ENCODE data around the gene PPP1R3F.
"Not testable (repeated sequence)": the region's sequence is repeated elsewhere in the genome, so short reads cannot be mapped to it uniquely, and the experiment has no call there.

Gene PPP1R3F

DNA sequence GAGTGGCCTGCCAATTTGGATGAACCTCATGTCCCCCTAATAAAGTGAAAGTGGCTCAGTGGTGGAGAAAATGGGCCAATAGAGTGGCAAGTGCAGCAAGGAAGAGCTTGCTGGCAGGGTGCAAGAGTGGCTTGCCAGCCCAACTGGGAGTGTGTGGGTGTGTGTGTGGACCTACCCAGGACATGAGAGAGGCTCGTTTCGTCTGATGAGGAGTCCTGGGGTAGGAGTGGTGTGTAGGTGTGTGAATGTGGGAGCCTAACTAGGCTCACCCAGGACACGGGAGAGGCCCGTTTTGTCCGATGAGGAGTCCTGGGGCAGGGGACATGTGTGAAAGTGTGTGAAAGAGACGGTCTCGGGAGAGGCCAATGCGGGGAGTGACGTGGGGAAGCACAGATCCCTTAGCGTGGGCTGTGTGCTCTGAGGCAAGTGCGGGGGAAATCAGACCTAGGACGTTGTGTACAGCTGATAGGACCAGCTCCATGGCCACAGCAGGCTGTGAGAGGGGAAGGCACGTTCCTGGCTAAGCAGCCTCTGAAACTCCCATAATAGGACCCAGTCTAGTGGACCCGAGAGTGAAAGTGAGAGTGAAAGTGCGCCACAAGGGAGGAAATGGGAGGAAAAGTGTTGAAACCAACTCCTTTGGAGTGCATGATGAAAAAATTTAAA lies 39.1 kb downstream of the PPP1R3F start:
- TF ChIP-seq, protein P1, sequence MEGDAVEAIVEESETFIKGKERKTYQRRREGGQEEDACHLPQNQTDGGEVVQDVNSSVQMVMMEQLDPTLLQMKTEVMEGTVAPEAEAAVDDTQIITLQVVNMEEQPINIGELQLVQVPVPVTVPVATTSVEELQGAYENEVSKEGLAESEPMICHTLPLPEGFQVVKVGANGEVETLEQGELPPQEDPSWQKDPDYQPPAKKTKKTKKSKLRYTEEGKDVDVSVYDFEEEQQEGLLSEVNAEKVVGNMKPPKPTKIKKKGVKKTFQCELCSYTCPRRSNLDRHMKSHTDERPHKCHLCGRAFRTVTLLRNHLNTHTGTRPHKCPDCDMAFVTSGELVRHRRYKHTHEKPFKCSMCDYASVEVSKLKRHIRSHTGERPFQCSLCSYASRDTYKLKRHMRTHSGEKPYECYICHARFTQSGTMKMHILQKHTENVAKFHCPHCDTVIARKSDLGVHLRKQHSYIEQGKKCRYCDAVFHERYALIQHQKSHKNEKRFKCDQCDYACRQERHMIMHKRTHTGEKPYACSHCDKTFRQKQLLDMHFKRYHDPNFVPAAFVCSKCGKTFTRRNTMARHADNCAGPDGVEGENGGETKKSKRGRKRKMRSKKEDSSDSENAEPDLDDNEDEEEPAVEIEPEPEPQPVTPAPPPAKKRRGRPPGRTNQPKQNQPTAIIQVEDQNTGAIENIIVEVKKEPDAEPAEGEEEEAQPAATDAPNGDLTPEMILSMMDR (IDR thresholded peaks at IDR 0.05; ENCODE audit: low read depth, low read length), result no peak
- peak overlapping the region; percentile 3 to 44 for H3K4me3 ChIP-seq (replicated peaks in 1 of 2; ENCODE audit: low read depth in 2 of 2, low read length in 2 of 2)
- peak; percentile 34 to 48 for DNase-seq (ENCODE audit: low read depth in 2 of 2)

DNA sequence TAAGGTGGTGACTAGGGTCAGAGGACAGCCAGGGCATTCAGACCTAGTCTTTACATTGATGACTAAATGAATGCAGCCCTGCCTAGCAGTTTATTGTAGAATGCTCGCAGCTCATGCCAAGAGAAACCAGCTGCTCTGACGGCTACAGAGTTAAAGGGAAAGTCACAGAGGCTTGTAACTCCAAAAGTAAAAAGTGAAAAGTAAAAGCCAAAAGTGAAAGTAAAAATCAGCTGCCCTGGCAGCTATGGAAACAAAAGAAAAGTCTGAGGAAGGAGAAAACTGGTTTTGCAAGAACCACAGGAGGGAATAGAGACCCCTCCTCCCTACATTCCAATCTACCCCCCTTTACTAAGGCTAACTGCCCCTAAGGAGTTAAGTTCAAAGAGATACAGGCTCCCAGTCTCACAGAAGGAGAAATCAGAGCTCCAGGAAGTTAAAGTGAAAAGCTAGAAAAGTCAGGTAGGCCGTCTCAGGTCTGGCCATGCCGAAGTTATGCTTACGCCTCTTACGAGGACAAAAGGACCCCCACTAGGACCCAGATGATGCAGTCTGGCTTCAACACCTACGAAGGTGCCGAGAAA lies 39.9 kb downstream of the PPP1R3F start:
- DNase-seq (ENCODE audit: low read depth in 2 of 2), result peak; percentile 36 to 41
- TF ChIP-seq, protein P1 (IDR thresholded peaks at IDR 0.05; ENCODE audit: low read depth, low read length), result no peak
- H3K4me3 ChIP-seq (replicated peaks in 1 of 2; ENCODE audit: low read depth in 2 of 2, low read length in 2 of 2), result peak overlapping the region in 1 of 2 donors; percentile 44

DNA sequence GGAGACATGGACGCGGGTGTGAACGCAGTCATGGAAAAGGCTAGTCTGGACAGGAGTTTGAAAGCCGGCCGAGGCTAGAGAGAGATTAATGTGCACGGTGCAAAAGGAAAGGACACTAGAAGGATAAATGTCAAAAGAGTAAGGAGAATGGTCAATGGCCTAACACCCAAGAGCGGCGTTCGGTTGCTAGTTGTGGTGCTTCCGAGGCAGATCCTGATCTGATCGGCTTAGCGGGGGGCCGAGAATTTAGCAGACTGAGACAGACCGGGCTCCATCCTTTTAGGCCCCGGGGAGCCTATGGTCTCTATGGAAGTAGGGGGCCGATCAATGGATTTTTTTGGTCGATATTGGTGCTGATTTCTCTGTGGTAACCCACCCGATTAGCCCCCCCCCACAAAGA lies 40.8 kb downstream of the PPP1R3F start:
- H3K4me3 ChIP-seq (replicated peaks in 1 of 2; ENCODE audit: low read depth in 2 of 2, low read length in 2 of 2), result no peak overlapping the region
- DNase-seq (ENCODE audit: low read depth in 2 of 2), result no peak
- TF ChIP-seq, protein P1 (IDR thresholded peaks at IDR 0.05; ENCODE audit: low read depth, low read length), result no peak

DNA sequence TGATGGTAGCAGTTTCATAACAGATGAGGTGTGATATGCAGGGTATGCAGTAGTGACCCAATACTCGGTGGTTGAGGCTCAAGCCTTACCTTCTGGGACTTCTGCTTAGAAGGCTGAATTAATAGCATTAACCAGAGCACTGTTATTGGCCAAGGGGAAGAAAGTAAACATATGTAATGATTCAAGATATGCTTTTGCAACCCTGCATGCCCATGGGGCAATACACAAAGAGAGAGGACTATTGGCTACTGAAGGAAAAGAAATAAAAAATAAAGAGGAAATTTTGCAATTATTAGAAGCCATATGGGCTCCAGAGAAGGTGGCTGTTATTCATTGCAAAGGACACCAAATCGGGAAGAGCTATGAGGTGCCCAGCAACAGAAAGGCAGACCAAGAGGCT lies 42.6 kb downstream of the PPP1R3F start:
- TF ChIP-seq, protein P1 (IDR thresholded peaks at IDR 0.05; ENCODE audit: low read depth, low read length), result no peak

DNA sequence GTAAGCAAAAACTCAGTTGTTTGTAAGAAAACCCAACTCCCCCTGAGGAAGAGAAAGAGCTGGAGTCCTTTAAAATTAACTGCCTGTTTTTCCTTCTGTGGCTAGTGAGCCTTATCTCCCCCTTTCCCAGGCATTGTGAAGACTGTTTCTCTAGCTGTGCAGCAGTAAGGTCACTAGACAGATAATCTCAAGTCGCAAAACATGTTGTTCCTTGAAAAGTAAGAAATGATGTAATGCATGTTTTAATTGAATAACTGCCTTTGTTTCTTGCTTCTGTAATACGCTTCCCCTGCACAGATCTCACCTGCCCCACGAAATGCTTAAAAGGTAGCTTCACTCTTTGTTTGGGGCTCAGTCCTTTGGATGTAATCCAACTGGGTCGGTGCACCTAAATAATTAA lies 46.5 kb downstream of the PPP1R3F start:
- DNase-seq (ENCODE audit: low read depth in 2 of 2), result no peak

More for the DNA sequence above, 42.6 kb downstream of the PPP1R3F start:
- DNase-seq (ENCODE audit: low read depth in 2 of 2), result no peak
- H3K4me3 ChIP-seq (replicated peaks in 1 of 2; ENCODE audit: low read depth in 2 of 2, low read length in 2 of 2), result no peak overlapping the region

DNA sequence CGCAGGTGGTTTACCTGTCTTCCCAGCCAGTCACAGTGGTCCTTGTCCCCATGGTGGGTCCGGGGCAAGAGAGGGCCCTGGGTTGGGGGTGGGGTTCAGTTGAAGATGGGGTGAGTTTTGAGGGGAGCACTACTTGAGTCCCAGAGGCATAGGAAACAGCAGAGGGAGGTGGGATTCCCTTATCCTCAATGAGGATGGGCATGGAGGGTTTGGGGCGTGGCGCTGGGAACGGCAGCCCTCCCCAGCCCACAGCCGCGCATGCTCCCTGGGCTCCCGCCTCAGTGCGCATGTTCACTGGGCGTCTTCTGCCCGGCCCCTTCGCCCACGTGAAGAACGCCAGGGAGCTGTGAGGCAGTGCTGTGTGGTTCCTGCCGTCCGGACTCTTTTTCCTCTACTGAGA lies 52.1 kb downstream of the PPP1R3F start, which contains the start of gene GAGE12J:
TSS of gene GAGE12J (plus strand) at position 301 of the 400 bp plus-strand sequence. CDS start 1,157 bp downstream, outside the sequence.
- not testable (repeated sequence) for H3K4me3 ChIP-seq (replicated peaks in 1 of 2; ENCODE audit: low read depth in 2 of 2, low read length in 2 of 2); DNase-seq (ENCODE audit: low read depth in 2 of 2)

More for the DNA sequence above, 46.5 kb downstream of the PPP1R3F start:
- TF ChIP-seq, protein P1 (IDR thresholded peaks at IDR 0.05; ENCODE audit: low read depth, low read length), result no peak
- H3K4me3 ChIP-seq (replicated peaks in 1 of 2; ENCODE audit: low read depth in 2 of 2, low read length in 2 of 2), result no peak overlapping the region

DNA sequence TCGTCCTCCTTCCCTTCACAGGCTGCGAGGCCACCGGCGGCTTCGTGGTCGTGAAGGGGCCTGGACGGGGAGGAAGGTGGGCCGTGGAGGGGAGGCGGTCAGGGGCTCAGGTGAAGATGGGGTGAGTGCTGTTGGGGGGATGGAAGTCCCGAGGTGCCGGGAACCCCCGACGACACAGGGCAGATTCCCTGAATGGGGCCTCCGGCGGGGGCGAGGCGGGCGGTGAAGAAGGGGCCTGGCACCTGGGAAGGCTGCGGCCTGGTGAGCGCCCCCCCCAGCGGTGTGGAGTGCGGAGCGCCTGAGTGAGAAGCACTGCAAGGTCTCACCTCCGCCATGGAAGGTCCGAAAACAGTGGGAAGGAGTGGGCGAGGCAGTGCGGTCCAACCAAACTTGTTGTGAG lies 52.7 kb downstream of the PPP1R3F start:
- DNase-seq (ENCODE audit: low read depth in 2 of 2); H3K4me3 ChIP-seq (replicated peaks in 1 of 2; ENCODE audit: low read depth in 2 of 2, low read length in 2 of 2): not testable (repeated sequence)

DNA sequence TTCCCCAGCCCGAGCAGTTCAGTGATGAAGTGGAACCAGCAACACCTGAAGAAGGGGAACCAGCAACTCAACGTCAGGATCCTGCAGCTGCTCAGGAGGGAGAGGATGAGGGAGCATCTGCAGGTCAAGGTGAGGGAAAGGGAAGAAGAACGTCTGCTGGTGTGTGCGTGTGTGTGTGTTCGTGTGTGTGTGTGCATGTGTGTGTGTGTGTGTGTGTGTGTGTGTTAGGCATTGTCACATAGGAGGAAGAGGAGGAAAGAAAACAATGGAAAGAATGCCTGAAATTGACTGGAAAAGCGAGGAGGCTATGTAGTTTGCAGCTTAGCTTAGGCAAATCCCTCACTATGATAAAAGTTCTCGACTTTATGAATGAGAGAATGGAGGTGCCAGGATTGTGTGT lies 54.1 kb downstream of the PPP1R3F start:
- not testable (repeated sequence) for DNase-seq (ENCODE audit: low read depth in 2 of 2); H3K4me3 ChIP-seq (replicated peaks in 1 of 2; ENCODE audit: low read depth in 2 of 2, low read length in 2 of 2)

DNA sequence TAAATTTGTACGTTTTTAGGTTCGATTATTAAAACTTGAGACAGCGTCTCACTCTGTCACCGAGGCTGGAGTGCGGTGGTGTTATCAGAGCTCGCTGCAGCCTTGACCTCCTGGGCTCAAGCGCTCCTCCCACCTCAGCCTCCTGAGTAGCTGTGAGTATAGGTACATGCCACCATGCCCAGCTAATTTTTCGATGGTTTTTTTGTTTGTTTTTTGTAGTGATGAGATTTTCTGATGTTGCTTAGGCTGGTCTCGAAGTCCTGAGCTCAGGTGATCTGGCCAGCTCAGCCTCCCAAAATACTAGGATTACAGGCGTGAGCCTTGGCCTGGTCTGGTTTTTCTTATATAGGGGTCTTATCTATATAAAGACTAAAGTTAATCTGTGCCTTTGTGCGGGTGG lies 60.8 kb downstream of the PPP1R3F start:
- not testable (repeated sequence) for DNase-seq (ENCODE audit: low read depth in 2 of 2); H3K4me3 ChIP-seq (replicated peaks in 1 of 2; ENCODE audit: low read depth in 2 of 2, low read length in 2 of 2)

DNA sequence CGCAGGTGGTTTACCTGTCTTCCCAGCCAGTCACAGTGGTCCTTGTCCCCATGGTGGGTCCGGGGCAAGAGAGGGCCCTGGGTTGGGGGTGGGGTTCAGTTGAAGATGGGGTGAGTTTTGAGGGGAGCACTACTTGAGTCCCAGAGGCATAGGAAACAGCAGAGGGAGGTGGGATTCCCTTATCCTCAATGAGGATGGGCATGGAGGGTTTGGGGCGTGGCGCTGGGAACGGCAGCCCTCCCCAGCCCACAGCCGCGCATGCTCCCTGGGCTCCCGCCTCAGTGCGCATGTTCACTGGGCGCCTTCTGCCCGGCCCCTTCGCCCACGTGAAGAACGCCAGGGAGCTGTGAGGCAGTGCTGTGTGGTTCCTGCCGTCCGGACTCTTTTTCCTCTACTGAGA lies 61.7 kb downstream of the PPP1R3F start, which contains the start of gene GAGE13:
TSS of gene GAGE13 (plus strand) at position 301 of the 400 bp plus-strand sequence. CDS start 1,156 bp downstream, outside the sequence.
- DNase-seq (ENCODE audit: low read depth in 2 of 2); H3K4me3 ChIP-seq (replicated peaks in 1 of 2; ENCODE audit: low read depth in 2 of 2, low read length in 2 of 2): not testable (repeated sequence)

DNA sequence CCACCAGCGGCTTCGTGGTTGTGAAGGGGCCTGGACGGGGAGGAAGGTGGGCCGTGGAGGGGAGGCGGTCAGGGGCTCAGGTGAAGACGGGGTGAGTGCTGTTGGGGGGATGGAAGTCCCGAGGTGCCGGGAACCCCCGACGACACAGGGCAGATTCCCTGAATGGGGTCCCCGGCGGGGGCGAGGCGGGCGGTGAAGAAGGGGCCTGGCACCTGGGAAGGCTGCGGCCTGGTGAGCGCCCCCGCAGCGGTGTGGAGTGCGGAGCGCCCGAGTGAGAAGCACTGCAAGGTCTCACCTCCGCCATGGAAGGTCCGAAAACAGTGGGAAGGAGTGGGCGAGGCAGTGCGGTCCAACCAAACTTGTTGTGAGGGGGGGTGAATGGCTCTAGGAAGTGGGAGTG lies 62.2 kb downstream of the PPP1R3F start:
- H3K4me3 ChIP-seq (replicated peaks in 1 of 2; ENCODE audit: low read depth in 2 of 2, low read length in 2 of 2); DNase-seq (ENCODE audit: low read depth in 2 of 2): not testable (repeated sequence)

All from cardiac fibroblast (primary cell).